BJ (cell line): ENCODE results near the gene NDUFAF4. TPM values are rescaled to one million over a fixed set of nuclear protein-coding genes. Genes with fewer than 3 reads are reported as not detected.
A peak's percentile ranks its signal among the peaks of the same experiment; 100 is the strongest.

Experiments
- CTCF ChIA-PET: fragments of 350-600 bp; formaldehyde crosslinking; extraction: SDS; loops from one replicate; lab custom pipeline; 2021; ENCODE audit warnings: antibody characterized with exemption, inconsistent platforms; lab: Yijun Ruan, JAX
- POLR2A ChIA-PET: fragments of 300-600 bp; sonication (Branson Sonifier 250); formaldehyde crosslinking; extraction: SDS; loops from one replicate; lab custom pipeline; 2021; ENCODE audit warnings: antibody characterized with exemption; lab: Charles Lee
- DNase-seq: peaks from one replicate; pipeline ENCODE4 v3.0.0-alpha.2; 2011; ENCODE audit warnings: low read depth
- H3K27me3 ChIP-seq: 2 replicates; pipeline ENCODE4 v1.6.0; 2011; ENCODE audit warnings: low read length; ENCODE audit not compliant: control insufficient read depth, insufficient read depth
- H3K36me3 ChIP-seq: 2 replicates; pipeline ENCODE4 v1.5.1; 2011; ENCODE audit warnings: low read length; ENCODE audit not compliant: control insufficient read depth, insufficient read depth
- H3K4me3 ChIP-seq: 2 replicates; pipeline ENCODE4 v1.5.1; 2011; ENCODE audit warnings: low read depth, mild to moderate bottlenecking, control low read depth, low read length
- CTCF ChIP-seq: IDR thresholded peaks from 2 replicates; pipeline ENCODE4 v1.5.1; 2011; ENCODE audit warnings: low read depth, mild to moderate bottlenecking, control low read depth, inconsistent platforms, low read length, moderate library complexity; ENCODE audit not compliant: insufficient read depth
- polyA plus RNA-seq: library from polyadenylated mRNA; depleted of rRNA; stranded (reverse); fragments of >200 nt; gene quantifications from 2 replicates; pipeline ENCODE4 v1.2.3, GENCODE V29; 2011

Gene NDUFAF4
- polyA plus RNA-seq, 1 experiment, result 15.4 TPM

- ChIA-PET POLR2A (no interaction called here), CTCF (interaction anchor here (3.6 kb wide), 1 partner anchor 157 kb away, joined by 50 read pairs; no protein-coding TSS in a partner anchor)
- Histone ChIP-seq H3K27me3 (no peaks in the 10 kb centered on the region), H3K4me3 (no peak overlapping the region), H3K36me3 (no peaks in the 10 kb centered on the region)
- no peak for DNase-seq
- TF ChIP-seq CTCF, result no peak
These were observed 3.2 kb upstream of the NDUFAF4 start for GRCh38 chr6:96900873-96901272.

GRCh38 chr6:96899451-96899998 is 1.8 kb upstream of the NDUFAF4 start:
- DNase-seq, result no peak
- H3K36me3 ChIP-seq, result no peaks in the 10 kb centered on the region
- ChIA-PET CTCF (interaction anchor here (0.7 to 3.6 kb wide), 13 partner anchors 8 to 276 kb away, joined by 3 to 50 read pairs (median 4); no protein-coding TSS in a partner anchor), POLR2A (no interaction called here)
- no peak overlapping the region for H3K4me3 ChIP-seq
- no peaks in the 10 kb centered on the region for H3K27me3 ChIP-seq
- no peak for TF ChIP-seq CTCF

GRCh38 chr6:96899019-96899418 is 1.3 kb upstream of the NDUFAF4 start:
- Histone ChIP-seq H3K27me3 (no peaks in the 10 kb centered on the region), H3K4me3 (no peak overlapping the region), H3K36me3 (no peaks in the 10 kb centered on the region)
- ChIA-PET CTCF (interaction anchor here (0.6 to 3.6 kb wide), 19 partner anchors 9 to 1463 kb away, joined by 3 to 50 read pairs (median 4); no protein-coding TSS in a partner anchor), POLR2A (no interaction called here)
- DNase-seq, result peak; percentile 4
- peak; percentile 54 for TF ChIP-seq CTCF

GRCh38 chr6:96898241-96898851 is 655 bp upstream of the NDUFAF4 start:
- TF ChIP-seq CTCF, result no peak
- DNase-seq, result peak; percentile 1
- Histone ChIP-seq H3K4me3 (peak overlapping the region; percentile 87), H3K27me3 (no peaks in the 10 kb centered on the region), H3K36me3 (no peaks in the 10 kb centered on the region)
- CTCF ChIA-PET, result interaction anchor here (0.6 to 3.6 kb wide), 22 partner anchors 10 to 1462 kb away, joined by 3 to 50 read pairs (median 3); no protein-coding TSS in a partner anchor
- POLR2A ChIA-PET, result no interaction called here

- 0 out of 2 replicates have a peak, but pooled peaks cover 1% of the 10 kb centered on the region for H3K36me3 ChIP-seq
- ChIA-PET POLR2A (no interaction called here), CTCF (no interaction called here)
- DNase-seq, result no peak
- no peak overlapping the region for H3K4me3 ChIP-seq
- TF ChIP-seq CTCF, result no peak
- H3K27me3 ChIP-seq, result no peaks in the 10 kb centered on the region
These were observed 8.5 kb downstream of the NDUFAF4 start for GRCh38 chr6:96889146-96889545.
